Retinal pigment epithelial cell (primary cell): ENCODE measurements around the gene ENDOV.
A peak's percentile ranks its signal among the peaks of the same experiment; 100 is the strongest.

ENCODE experiments used
- DNase-seq: peaks from one replicate; pipeline ENCODE4 v3.0.0-alpha.2; 2010; ENCODE audit warnings: low read depth
- H3K4me3 ChIP-seq: 2 replicates; pipeline ENCODE4 v1.5.1; 2011; ENCODE audit warnings: mild to moderate bottlenecking, low read length, control low read depth, moderate library complexity
- CTCF ChIP-seq: conservative IDR thresholded peaks from 2 replicates; pipeline ENCODE4 v1.5.1; 2011; ENCODE audit warnings: low read depth, low read length, control low read depth, inconsistent platforms

The ENDOV gene

GRCh38 chr17:80414803-80415625 is at the start of gene ENDOV:
ENDOV (plus strand) TSS chr17:80415167; CDS start chr17:80415195, 28 bp downstream.
- peak; percentile 61 for DNase-seq
- H3K4me3 ChIP-seq, result peak within 1 kb of the TSS; percentile 93
- TF ChIP-seq CTCF, result no peak

- TF ChIP-seq CTCF, result no peak
- DNase-seq, result no peak
- no peak overlapping the region for H3K4me3 ChIP-seq
These were observed 49.0 kb upstream of the ENDOV start for GRCh38 chr17:80365983-80366382.

- no peak overlapping the region for H3K4me3 ChIP-seq
- DNase-seq, result no peak
- no peak for TF ChIP-seq CTCF
These were observed 47.5 kb upstream of the ENDOV start for GRCh38 chr17:80367503-80367902.

- no peak overlapping the region for H3K4me3 ChIP-seq
- no peak for DNase-seq
- no peak for TF ChIP-seq CTCF
These were observed 43.8 kb upstream of the ENDOV start for GRCh38 chr17:80371196-80371595.

- H3K4me3 ChIP-seq, result no peak overlapping the region
- no peak for TF ChIP-seq CTCF
- no peak for DNase-seq
These were observed 42.5 kb upstream of the ENDOV start for GRCh38 chr17:80372456-80372855.

- TF ChIP-seq CTCF, result no peak
- H3K4me3 ChIP-seq, result no peak overlapping the region
- no peak for DNase-seq
These were observed 41.9 kb upstream of the ENDOV start for GRCh38 chr17:80372922-80373570.

- no peak for TF ChIP-seq CTCF
- H3K4me3 ChIP-seq, result no peak overlapping the region
- DNase-seq, result no peak
These were observed 40.8 kb upstream of the ENDOV start for GRCh38 chr17:80374039-80374731.
